Coronary artery (tissue), 2 donors: ENCODE results near the gene MRPL9.
"Not testable (repeated sequence)": the region's sequence is repeated elsewhere in the genome, so short reads cannot be mapped to it uniquely, and the experiment has no call there.

Experiments
- DNase-seq: peaks from one replicate; pipeline ENCODE4 v3.0.0-alpha.2; 2017; ENCODE audit warnings: low spot score
- H3K27ac ChIP-seq, 2 donors: fragments of 200-600 bp; sonication (generic); one replicate each; pipeline ENCODE4 v1.5.1; 2016 to 2019
- H3K4me3 ChIP-seq: fragments of 200-600 bp; sonication (generic); 2 replicates; pipeline ENCODE4 v1.5.1; 2016; ENCODE audit warnings: mild to moderate bottlenecking, moderate library complexity
- CTCF ChIP-seq: fragments of 200-600 bp; sonication (generic); IDR thresholded peaks from one replicate; pipeline ENCODE4 v1.5.1; 2019; ENCODE audit warnings: antibody characterized with exemption

The MRPL9 gene

GRCh38 chr1:151774256-151774922 lies 11.1 kb upstream of the MRPL9 start:
- no peak for TF ChIP-seq CTCF
- Histone ChIP-seq H3K4me3 (no peak overlapping the region), H3K27ac (no peak overlapping the region)
- no peak for DNase-seq

- no peak for TF ChIP-seq CTCF
- no peak overlapping the region for H3K4me3 ChIP-seq
- no peak overlapping the region for H3K27ac ChIP-seq
- no peak for DNase-seq
These were observed 10.4 kb upstream of the MRPL9 start for GRCh38 chr1:151773702-151774101.

GRCh38 chr1:151769270-151769669 lies 6.0 kb upstream of the MRPL9 start:
- not testable (repeated sequence) for DNase-seq, H3K27ac ChIP-seq, H3K4me3 ChIP-seq

- not testable (repeated sequence) for H3K27ac ChIP-seq, H3K4me3 ChIP-seq, DNase-seq
These were observed 5.2 kb upstream of the MRPL9 start for GRCh38 chr1:151768351-151769066.

- peak overlapping the region; percentile 96 for H3K4me3 ChIP-seq
- DNase-seq = no peak
- H3K27ac ChIP-seq = peak overlapping the region; percentile 85 to 96
- no peak for TF ChIP-seq CTCF
These were observed 694 bp upstream of the MRPL9 start for GRCh38 chr1:151763990-151764389.

- no peak for TF ChIP-seq CTCF
These were observed 2.5 kb downstream of the MRPL9 start for GRCh38 chr1:151760597-151761385.

GRCh38 chr1:151759241-151759640 lies 4.1 kb downstream of the MRPL9 start:
- no peak for TF ChIP-seq CTCF
- H3K27ac ChIP-seq = no peak overlapping the region

More at GRCh38 chr1:151760597-151761385, 2.5 kb downstream of the MRPL9 start:
- no peak overlapping the region for H3K4me3 ChIP-seq
- no peak for DNase-seq
- no peak overlapping the region for H3K27ac ChIP-seq

More at GRCh38 chr1:151759241-151759640, 4.1 kb downstream of the MRPL9 start:
- H3K4me3 ChIP-seq = no peak overlapping the region
- no peak for DNase-seq
